GM18526 (cell line): Measurements from ENCODE around the gene ARRDC5.
A peak's percentile ranks its signal among the peaks of the same experiment; 100 is the strongest.

ENCODE experiments used
- POLR2A ChIP-seq: IDR thresholded peaks from 3 replicates; pipeline ENCODE4 v1.6.1; 2011; ENCODE audit not compliant: insufficient read length; ENCODE audit errors: extremely low read depth

ARRDC5 gene

GRCh38 chr19:4902796-4903195 lies at the start of gene ARRDC5:
TSS of gene ARRDC5 (minus strand) at chr19:4902896. CDS start at chr19:4902825, 71 bp downstream.
- no peak for TF ChIP-seq POLR2A

GRCh38 chr19:4951656-4952055 lies 49.0 kb upstream of the ARRDC5 start:
- no peak for TF ChIP-seq POLR2A

- TF ChIP-seq POLR2A = no peak
These were observed 36.8 kb upstream of the ARRDC5 start for GRCh38 chr19:4939466-4939865.

DNA sequence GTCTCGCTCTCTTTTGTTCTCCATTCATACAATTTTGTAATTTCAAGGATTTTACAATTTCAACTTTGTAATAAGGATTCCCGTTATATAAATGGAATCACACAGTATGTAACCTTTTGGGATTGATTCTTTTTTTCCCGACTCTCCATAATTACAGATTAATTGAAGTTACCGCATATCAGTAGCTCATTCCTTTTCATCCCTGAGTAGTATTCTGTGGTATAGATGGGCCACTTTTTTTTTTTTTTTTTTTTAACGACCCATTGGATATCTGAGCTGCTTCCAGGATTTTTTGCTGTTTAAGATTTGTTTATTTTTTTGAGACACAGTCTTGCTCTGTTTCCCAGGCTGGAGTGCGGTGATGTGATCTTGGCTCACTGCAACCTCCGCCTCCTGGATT lies 34.4 kb upstream of the ARRDC5 start:
- no peak for TF ChIP-seq POLR2A

DNA sequence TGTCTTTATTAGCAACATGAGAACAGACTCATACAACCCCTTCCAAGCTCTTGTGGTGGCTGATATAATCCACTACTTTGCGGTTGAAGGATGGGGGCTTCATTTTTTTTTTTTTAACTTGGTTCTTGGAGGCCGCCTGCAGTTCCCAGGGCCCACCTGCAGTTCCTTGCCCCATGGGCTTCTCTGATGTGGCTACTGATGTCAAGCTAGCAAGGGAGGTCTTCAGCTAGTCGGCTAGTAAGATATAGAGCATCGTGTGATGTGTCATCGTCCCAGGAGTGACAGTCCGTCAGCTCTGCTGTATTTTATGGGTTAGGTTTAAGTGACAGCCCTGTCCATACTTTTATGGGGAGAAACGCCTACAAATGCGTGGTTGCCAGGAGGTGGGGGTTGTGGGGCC lies 32.7 kb upstream of the ARRDC5 start:
- TF ChIP-seq POLR2A = no peak

GRCh38 chr19:4933528-4933927 lies 30.8 kb upstream of the ARRDC5 start:
- TF ChIP-seq POLR2A = no peak

GRCh38 chr19:4932711-4933110 lies 30.0 kb upstream of the ARRDC5 start:
- TF ChIP-seq POLR2A = no peak

DNA sequence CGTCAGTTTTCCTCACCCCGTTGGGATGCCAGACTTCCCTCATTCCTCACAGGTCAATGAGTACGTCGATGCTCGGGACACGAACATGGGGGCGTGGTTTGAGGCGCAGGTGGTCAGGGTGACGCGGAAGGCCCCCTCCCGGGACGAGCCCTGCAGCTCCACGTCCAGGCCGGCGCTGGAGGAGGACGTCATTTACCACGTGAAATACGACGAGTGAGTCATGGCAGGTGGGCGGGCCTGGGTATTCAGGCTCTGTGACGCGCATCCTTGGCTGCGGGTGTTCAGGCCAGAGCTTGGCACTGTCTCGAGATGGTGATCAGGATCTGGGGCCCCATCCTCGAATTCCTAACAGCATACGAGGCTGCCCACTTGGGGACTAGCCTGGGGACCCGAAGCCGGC lies 28.0 kb upstream of the ARRDC5 start:
- TF ChIP-seq POLR2A = no peak

- TF ChIP-seq POLR2A = no peak
These were observed 26.5 kb upstream of the ARRDC5 start for GRCh38 chr19:4929186-4929585.

DNA sequence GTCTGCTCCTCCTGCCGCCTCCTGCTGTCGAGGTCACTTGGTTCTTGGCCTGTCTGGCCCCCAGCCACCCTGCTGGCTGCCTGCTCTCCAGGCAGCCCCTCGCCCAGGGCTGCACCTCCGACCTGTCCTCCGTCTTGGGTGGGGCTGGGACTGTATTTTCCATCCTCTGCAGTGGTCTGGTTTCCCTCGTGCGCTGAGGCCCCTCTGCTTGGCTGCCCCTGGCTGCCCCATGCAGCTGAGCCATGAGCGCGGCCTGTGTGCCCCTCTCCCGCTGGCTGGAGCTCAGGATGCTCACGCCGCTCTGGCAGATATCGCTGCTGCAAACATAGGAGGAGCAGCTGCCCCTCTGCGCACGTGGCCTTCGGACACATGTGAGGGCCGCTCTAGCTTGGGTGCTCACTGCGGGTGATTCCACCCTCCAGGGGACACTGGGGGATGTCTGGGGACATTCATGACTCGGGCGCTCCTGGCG lies 20.6 kb upstream of the ARRDC5 start:
- TF ChIP-seq POLR2A = no peak

DNA sequence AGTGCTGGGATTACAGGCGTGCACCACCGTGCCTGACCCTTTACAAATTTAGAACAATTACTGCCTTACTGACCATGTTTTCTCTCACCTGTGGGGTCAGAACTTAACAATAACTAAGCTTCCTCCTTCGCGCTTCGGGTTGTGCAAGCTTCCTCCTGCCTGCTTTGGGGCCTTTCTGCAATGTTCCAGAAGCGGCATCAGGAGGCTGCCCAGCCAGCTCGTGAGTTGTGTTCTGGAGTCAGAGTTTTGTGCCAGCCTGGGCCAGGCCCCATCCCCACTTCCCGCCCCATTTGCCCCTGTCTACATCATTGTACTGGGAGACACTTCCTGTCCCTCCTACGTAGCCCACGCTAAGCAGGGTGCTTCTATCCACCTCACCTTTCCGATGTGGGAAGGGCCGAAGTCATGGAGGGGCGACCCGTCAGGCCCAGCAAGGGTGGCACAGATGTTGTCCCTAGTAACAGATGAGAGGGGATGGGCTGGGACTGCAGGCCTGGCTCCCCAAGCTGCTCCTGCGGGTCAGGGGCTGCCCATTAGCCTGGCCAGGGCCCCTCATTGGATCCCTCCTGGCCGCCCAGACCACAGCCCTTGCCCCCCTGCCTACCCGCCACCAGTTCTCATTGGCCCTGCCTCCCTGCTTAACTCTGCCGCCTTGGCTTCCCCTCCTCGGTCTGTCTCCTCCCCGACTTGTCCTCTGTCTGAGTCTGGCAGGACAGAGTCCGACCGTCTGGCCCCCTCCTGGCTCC lies 20.0 kb upstream of the ARRDC5 start:
- no peak for TF ChIP-seq POLR2A

DNA sequence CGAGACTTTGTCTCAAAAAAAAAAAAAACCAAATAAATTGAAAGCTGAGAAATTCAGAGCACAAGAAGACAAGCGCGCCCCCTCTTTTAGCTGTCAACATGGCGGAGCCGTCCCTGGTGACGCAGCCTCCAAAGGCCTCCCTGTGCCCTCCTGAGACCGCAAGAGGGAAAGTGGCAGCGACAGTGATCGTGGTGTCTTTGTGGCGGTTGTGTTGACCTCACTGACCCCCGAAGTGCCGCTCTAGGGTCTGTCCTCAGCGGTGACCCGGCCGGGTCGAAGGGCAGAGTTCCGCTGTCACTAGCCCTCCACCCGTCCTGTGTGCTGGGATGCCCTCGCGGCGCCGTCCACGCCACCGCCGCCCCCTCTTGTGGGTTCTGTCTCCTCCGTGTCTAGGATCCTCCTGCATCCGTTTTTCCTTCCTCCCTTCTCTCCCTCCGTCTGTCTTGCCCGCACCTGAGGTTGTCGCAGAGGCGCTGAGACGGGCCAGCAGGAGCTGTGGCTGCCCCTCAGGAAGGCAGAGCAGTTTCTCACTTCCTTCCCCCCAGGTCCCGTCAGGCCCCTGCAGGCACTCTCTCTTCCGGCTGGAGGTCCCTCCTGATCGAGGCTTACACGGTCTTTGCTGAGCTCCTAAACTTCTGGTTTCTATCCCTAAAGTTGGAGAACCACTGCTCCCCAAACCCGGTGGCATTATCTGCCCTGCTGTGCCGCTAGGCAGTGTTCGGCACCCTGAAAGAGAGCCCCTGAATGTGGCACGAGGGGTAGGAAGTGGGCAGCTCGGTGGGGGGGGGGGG lies 13.8 kb upstream of the ARRDC5 start:
- TF ChIP-seq POLR2A = peak; percentile 37

DNA sequence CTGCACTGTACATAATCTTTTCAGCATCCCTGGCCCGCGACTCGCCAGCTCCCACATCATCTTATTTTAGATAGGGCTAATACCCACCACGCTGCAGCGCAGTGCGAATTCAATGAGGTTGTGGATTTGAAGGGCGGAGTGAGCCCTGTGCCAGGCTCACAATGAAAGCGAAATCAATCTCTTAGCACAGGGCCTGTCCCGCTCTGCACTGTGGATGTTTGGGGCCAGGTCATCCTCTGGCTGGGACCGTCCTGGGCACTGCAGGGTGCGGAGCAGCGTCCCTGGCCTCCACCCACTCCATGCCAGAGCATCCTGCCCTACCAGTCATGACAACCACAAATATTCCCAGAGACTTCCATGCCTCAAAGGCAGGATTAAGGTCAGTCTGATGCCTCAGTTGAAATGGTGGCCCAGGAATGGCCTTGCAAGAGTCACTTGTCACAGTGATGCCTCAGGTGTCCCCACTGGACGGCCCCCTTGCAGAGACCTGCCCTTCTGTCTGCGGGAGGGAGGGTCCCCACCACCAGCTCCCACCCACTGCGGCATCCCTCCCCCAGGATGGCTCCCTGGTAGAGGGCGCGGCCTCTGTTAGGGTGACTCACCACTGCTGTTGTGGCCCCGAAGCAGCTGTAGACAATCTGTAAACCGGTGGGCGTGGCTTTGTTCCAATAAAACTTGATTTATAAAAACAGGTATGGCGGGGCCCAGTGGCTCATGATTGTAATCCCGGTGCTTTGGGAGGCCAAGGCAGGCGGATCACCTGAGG lies 12.2 kb upstream of the ARRDC5 start:
- TF ChIP-seq POLR2A = no peak

- TF ChIP-seq POLR2A = no peak
These were observed 11.5 kb upstream of the ARRDC5 start for GRCh38 chr19:4913996-4914735.

GRCh38 chr19:4911786-4912672 lies 9.3 kb upstream of the ARRDC5 start:
- no peak for TF ChIP-seq POLR2A

DNA sequence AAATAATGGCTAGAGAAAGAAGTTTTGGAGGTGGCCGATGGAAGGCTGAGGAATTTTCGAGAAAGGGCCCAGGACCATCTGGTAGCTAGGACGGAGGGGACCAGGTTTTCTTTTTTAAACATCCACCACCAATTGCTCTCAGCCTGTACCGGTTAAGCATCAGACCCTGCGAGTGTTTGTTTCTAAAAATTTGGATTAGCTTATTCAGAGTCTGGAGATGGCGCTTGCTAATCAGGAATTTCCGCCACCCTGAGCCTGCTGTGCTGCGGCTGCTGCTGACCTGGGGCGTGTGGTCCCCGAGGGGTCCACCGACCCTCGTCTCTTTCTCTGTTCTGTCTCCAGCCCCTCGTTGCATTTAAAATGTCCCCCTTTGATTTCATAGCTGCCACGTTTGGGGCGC lies 8.6 kb upstream of the ARRDC5 start:
- TF ChIP-seq POLR2A = no peak
